HG02678 (cell line): ENCODE data around the gene FCRL5.
"Not testable (repeated sequence)": the region's sequence is repeated elsewhere in the genome, so short reads cannot be mapped to it uniquely, and the experiment has no call there.

Source experiments
- ATAC-seq: cut with Tn5 transposase; IDR thresholded peaks from one replicate; pipeline ENCODE4 v1.9.1; 2021; ENCODE audit warnings: mild to moderate bottlenecking, moderate library complexity; ENCODE audit not compliant: unreplicated experiment

FCRL5 gene

GRCh38 chr1:157490467-157491165 is 61.7 kb downstream of the FCRL5 start:
- ATAC-seq, result no peak

DNA sequence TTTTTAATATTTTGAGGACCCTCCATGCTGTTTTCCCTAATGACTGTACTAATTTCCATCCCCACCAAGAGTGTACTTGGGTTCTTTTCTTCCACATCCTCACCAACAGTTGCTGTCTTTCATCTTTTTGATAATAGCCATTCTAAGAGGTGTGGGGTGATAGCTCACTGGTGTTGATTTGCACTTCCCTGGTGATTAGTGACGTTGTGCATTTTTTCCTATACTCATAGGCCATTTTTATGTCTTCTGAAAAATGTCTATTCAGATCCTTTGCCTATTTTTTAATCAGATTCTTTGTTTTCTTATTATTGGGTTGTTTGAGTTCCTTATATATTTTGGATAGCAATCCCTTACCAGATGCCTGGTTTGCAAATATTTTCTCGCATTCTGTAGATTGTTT is 64.2 kb downstream of the FCRL5 start:
- no peak for ATAC-seq

GRCh38 chr1:157487504-157487903 is 64.8 kb downstream of the FCRL5 start:
- no peak for ATAC-seq

- no peak for ATAC-seq
Measured at GRCh38 chr1:157487096-157487495, 65.2 kb downstream of the FCRL5 start.

GRCh38 chr1:157486400-157486799 is 65.9 kb downstream of the FCRL5 start:
- ATAC-seq, result not testable (repeated sequence)

- no peak for ATAC-seq
Measured at GRCh38 chr1:157485793-157486192, 66.5 kb downstream of the FCRL5 start.

DNA sequence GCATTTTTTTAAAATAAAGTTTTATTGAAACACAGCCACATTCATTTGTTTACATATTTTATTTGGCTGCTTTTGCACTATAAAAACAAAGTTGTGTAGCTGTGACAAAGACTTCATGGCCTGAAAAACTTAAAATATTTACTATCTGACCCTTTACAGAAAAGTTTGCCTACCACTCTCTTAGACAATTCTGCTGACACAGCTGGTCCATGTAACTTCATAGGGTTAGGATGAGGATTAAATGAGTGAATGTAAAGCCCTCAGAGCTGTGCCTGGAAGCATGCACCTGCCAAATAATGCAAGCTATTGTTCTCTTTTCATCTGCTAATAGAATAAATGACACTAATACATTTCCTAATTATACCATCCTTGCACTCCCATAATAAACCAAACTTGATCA is 67.7 kb downstream of the FCRL5 start:
- ATAC-seq, result no peak

GRCh38 chr1:157483635-157484034 is 68.7 kb downstream of the FCRL5 start:
- ATAC-seq, result no peak

- no peak for ATAC-seq
Measured at GRCh38 chr1:157482717-157483116, 69.6 kb downstream of the FCRL5 start.

DNA sequence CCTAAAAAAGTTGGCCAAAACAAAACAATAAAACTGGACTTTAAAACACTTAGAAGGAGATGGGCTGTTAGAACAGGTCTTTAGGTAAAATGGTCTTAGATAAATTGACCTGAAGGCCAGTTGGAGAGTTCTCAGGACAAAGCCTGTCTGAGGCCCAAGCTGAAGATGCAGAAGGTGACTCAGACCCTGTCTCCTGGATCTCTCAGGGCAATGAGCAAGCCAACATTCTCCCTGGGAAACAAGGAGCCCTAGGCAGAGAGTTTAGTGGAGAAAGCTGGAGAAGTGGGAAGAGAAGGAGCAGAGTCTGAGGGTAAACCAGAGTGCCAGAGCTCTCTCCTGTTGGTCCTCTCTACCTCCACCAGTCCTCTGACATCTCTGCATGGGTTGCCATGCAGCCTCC is 70.1 kb downstream of the FCRL5 start:
- no peak for ATAC-seq

- no peak for ATAC-seq
Measured at GRCh38 chr1:157478030-157478429, 74.3 kb downstream of the FCRL5 start.

GRCh38 chr1:157477419-157477818 is 74.9 kb downstream of the FCRL5 start:
- ATAC-seq, result no peak

GRCh38 chr1:157472959-157473358 is 79.4 kb downstream of the FCRL5 start:
- no peak for ATAC-seq

GRCh38 chr1:157472056-157472701 is 80.1 kb downstream of the FCRL5 start:
- no peak for ATAC-seq

- no peak for ATAC-seq
Measured at GRCh38 chr1:157471531-157471930, 80.8 kb downstream of the FCRL5 start.

- no peak for ATAC-seq
Measured at GRCh38 chr1:157469752-157470675, 82.3 kb downstream of the FCRL5 start.

DNA sequence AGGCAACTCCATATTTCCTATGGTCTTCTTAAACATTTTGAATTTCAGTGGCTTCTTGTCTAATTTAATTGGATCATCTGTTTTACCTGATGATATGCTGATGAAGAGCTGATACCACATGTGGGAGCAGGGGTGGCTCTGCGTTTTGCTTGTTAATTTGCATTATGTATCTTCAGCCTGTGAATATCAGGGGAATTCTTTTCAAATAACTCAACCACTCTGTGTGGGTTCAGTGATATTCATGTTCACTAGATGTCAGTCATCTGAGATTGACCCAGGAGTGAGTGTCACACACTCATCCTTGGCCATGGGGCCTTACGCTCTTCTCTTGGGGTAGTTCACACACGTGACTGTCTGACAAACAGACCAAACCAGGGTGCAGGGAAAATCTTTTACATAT is 83.0 kb downstream of the FCRL5 start:
- no peak for ATAC-seq

DNA sequence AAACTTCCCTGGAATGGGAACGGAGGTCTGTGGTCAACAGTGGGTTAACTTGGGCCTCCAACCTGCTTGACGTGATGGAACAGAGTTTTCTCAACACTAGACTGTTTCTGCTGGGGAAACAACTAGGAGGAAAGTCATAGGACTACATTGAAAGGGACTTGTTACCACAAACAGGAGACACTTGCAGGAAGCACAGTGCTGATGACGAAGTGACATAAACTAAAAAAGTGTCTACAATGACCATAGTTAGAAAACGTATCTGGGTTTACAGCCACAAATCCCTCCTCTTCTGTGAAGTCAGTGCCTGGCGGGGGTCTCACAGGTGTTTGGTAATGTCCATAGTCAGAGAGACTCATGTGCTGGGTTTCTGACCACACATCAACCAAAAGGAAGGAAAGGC is 86.3 kb downstream of the FCRL5 start:
- no peak for ATAC-seq
